GM21528 (cell line): ENCODE measurements around the gene RPS6KA6.

ENCODE experiments used
- ATAC-seq: cut with Tn5 transposase; IDR thresholded peaks from one replicate; pipeline ENCODE4 v1.9.1; 2021; ENCODE audit warnings: mild to moderate bottlenecking, moderate library complexity; ENCODE audit not compliant: unreplicated experiment, low FRiP score

RPS6KA6 gene

DNA sequence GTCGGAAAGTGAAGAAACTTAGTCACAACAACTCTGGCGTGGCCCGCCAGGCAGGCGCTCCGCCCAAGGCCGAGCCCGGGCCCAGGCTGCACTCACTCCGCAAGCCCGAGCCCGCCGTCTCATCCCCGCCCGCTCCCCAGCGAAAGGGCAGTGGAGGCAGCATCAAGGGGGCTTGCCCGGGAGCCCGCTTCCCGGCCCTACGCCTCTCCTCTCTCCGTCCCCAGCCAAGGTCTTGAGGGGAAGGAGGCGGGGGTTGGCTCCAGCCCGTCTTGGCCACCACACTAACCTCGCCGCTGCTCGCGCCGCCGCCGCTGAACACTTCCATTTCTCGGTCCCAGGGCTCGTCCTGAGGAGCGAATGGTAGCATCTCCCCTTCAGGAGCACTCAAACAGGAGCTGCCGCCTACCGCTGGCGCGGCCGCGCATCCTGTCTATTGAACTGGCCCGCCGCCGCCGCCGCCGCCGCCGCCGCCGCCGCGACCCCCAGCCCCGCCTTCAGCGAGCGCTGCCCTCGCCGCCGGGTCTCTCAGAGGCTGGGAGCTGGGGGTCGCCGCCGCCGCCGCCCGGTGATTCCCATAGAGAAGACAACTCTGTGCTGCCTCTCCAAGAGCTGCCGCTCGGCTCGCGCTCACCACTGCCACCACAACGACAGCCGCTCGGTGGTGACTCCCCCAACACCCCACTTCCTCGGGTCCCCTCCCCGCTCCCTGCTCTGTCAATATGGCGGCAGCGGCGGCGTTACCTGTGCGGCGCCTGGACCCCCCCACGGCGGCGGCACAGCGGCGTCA is at the start of gene RPS6KA6:
Gene RPS6KA6 (minus strand): TSS at position 667 of the 787 bp plus-strand sequence. CDS start 300 bp downstream, at position 367.
- ATAC-seq: peak; percentile 59

DNA sequence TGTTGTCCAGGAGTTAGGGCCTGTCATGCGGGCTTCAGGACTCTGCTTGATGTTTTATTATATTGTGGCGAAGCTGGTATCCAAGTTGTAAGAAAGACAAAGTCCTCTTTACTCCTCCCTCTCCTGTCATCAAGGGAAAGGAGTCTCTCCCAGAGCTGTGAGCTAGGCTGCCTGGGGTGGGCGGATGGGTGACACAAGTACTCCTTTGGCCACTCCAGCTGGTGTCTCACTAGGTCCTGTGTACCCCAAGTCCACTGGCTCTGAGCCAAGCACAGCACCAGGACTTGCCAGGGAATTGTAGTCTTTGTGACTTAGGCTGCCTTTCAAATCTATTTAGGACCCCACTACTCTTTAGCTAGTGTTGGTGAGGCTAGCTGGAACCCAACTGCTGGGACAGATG is 36.7 kb upstream of the RPS6KA6 start:
- no peak for ATAC-seq

DNA sequence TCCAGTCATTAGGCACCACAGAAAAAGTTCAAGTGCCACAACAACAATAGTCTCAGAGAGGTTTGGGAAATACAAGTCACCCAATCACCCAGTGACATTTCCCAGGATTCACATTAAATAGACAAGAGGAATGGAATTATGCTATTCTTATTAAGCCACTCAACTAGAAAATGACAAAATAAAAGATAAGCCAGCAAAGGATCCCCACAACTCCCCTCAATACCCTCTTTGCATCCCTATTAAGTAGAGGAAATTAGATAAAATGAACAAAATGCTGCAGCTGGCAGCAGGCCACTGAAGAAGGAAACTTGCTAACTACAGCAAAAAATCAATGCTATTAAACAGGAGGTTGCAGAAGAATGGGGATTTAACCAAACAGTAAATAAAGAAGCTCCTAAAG is 35.3 kb upstream of the RPS6KA6 start:
- no peak for ATAC-seq

DNA sequence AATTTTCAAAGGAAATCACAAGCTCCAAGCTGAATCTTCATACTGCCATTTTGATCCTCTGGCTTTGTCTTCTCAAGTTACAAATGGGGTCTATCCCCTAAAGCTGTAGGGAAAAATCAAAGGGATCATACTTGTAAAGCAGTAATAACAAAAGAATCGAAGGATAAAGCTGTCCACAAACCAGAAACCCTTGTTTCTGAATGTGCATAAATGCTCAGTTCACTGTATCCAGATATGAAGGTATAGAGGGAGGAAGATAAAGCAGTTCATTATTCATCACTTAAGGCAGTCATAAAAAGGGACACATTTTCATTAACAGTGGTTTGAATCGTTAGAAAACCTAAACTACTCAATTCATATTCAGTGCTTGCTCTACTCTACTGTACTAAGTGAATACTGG is 33.2 kb upstream of the RPS6KA6 start:
- no peak for ATAC-seq

DNA sequence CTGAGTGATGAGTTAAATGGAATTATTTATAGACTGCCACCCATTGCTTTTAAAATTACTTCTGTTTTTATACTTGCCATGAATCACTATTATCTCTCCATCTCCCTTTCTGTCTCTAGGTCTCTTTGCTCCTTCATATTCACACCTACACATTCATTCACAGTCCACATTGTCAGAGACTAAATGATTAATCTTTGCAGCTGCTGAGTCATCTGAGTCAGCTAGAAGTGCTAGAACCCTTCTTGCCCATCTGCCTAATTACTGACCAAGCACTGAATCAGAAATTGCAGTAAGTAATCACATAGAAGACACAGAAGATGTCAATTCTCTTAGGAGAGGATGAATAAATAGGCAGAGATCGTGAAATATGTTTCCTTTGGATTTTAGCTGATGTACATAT is 31.6 kb upstream of the RPS6KA6 start:
- no peak for ATAC-seq

DNA sequence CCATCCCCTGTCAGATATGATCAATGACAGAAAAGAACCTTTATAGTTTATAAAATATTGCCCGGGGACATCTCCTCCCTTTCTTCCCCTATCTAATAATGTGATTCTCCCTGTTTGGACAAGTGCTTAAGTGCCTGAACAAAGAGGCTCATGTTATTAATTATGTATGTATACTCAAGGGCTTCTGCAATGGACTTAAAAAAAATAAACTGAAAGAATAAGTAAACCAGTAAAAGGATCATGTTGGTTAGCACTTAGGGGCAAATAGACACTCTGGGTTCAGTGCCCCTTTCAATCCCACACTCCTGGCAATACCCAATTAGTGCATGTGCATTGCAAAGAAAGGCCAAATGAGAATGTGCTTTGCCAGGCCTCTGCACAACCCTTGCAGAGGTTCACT is 30.7 kb upstream of the RPS6KA6 start:
- ATAC-seq: no peak

DNA sequence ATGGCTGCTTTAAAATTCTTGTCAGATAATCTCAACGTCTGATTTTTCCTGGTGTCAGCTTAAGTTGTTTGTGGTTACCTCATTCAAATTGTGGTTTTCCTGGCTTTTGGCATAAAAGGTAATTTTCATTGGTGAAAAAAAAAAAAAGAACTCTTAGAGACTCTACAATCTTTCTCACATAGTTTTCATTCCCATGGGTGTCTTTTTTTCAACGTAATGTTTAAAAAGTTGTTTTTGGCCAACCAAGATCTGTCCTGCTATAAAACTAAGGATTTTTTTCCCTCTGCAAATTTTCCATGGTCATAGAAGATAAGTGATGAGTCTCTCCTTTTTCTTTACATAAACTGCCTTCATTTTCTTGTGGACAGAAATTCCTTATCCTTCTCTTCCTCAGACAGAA is 28.9 kb upstream of the RPS6KA6 start:
- no peak for ATAC-seq

DNA sequence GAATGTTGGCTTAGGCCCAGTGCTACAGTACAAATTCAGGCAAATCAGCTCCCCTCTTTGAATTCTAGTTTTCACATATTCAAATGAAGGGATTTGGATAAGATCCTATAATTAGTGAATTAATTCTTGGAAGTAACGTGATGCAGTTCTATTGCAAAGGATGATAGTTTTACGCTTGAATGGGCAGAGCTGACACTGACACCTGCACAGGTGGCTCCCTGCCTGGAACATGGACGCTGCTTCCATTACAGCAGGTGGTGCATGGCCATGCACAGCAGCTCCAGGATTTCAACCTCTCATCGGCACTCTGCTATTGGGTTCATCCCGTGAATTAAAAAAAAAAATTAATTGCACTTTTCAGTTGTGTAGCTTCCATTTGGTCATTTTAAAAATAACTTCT is 28.4 kb upstream of the RPS6KA6 start:
- ATAC-seq: no peak

DNA sequence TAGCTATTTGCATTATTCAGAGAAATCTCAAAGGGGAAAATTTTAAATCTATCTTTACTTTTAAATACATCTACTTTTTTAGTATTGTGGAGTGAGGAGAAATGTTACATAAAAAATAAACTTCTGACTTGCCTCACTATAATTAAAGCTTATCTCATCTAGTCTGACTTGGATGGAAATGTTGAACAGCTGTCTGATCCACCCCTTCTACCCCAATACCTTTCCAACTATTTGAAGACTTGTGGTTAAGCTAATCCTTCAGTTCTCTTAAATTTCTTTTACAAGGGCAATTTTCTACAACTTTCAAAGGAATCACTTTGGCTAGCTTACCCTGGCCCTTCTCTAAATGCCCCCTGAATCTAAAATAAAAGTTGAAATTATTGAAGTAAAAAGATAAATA is 17.3 kb upstream of the RPS6KA6 start:
- no peak for ATAC-seq

DNA sequence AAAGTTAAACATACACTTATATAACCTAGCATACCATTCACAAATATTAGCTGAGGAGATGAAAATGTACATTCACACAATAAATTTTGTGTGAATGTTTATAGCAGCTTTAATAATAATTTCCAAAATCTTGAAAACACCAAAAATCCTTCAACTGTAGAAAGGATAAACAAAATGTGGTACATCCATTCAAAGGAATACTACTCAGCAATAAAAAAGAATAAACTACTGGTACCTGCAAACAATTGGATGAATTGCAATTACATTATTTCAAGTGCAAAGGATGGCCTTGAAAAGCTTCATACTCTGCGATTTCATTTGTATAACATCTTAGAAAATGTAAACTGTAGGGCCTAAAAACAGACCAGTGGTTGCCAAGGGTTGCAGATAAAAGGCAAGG is 11.7 kb upstream of the RPS6KA6 start:
- no peak for ATAC-seq

DNA sequence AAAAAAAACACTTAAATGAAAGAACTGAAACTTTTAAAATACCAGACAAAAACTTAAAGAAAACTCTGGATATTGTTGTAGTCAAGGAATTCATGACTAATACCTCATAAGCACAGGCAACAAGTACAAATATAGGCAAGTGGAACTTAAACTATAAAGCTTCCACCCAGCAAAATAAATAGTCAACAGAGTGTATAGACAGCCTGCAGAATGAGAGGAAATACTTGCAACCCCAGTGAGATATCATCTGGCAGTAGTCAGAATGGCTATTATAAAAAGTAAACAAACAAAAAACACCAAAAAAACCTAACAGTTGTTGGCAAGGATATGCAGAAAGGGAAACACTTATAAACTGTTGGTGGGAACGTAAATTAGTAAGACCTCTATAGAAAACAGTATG is 9.6 kb upstream of the RPS6KA6 start:
- ATAC-seq: no peak

DNA sequence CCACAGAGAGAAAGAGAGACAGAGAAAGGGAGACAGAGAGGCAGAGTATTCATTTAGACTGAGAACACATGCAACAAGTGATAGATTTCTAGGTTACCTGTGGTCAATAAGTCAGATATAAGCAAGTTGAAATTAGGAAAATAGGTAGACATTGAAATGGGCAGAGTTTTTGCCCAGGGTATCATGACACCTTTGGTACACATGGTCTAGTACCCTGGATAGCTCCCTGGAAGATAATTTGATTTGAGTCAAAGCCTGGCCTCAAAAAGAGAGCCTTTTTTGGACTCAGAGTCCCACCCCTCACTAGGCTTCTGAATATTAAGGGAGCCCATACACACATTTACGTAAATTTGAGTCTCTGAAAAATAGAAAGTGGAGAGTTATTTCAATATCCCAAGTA is 4.0 kb upstream of the RPS6KA6 start:
- no peak for ATAC-seq

DNA sequence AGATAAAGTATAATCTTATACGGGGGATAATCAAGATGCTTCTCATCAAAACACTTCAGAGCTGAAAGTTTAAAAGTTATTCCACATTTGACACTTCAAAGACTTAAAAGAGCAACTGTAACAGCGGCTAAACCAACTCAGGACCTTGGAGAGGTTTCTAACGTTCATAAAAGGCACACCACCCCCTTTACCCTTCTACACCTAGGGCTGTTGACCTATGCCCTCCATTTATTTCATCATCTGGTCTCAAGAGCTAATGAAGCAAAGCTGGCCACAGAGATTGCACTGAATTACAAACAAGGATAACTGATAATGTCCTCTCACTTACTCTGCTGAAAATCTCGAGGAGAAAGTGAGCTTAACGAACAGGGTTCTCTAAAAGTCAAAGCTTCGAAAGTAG is 1.1 kb upstream of the RPS6KA6 start:
- no peak for ATAC-seq

DNA sequence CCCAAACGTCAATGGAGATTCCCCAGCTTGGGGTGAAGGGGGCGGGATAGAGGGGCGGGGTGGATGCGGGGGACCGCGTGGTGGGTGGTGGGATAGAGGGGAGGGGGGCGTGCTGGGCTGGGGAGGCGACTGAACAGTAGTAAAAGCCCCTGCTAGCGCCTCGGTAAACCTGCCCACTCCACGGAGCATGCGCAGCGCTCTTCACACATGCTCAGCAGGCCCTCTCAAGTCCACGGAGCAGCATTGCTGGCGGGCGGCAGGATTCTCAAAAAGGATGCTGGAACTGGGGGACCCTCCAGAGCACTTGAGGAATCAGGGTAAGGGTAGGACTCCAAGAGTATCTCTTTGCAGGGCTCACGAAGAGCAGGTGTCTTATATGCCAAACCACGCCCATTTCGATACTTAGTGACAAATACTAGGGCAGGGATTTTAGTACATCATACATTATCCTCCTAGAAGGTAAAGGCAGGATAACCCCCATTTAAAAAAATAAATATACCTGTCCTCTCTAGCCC is 378 bp upstream of the RPS6KA6 start:
- ATAC-seq: peak; percentile 43

DNA sequence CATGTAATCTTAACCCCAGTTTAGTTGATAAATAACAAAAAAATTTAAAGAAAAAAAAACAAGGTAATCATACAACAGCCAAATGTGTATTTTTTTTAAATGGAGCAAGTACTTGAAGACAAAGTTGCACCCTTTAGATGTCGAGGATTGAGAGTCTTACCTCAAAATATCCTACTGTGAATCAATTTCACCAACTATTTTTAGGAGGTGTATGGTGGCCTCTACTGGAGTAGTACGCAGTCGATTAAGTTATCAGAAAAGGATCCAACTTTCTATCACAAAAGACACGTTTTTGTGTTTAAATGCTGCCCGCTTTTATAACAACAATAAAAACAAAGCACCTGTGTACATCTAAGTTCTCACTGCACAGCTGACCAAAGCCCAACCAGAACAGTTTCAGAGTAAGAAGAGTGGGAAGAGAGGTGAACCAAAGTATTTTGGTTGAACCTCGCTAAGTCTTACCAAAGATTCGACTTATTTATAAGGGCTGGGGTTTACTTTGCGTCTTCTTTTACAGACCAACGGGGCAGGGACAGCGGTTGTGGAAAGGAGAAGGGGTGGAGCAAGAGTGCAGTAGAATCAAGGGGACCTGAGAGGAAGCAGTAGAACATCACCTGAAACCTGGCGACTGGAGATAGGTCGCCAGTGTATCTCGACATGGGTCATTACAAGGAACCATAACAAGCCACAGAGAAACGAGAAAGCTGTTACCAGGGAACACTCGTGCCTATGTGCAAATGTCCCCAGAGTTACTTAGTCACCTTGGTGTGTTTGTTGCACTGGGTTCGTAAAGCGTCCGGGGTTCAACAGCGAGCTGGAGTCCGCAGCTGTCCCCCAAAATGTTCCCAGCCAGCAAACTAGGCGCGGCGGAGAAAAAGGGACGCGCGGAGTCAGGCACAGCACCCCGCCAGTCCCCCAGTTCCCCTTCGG is 1.1 kb downstream of the RPS6KA6 start:
- ATAC-seq: peak; percentile 45

DNA sequence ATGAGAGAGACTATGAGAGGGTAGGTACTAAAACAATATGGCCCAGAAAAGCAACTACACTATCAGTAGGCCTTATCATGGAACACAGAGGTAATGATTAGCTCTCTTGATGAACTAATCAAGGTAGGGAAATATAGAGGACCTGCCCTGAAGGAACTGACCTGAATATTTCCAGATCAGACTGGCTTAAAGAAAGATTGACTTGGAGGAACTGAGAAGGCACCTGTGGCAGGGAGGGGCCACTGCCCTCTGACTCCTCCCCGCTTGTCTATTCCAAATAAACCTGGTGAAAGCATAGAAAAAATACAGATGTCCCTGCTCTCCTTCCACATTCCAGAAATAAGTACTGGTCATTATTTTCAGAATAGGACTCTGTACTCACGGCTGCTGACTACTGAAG is 5.5 kb downstream of the RPS6KA6 start:
- ATAC-seq: no peak

DNA sequence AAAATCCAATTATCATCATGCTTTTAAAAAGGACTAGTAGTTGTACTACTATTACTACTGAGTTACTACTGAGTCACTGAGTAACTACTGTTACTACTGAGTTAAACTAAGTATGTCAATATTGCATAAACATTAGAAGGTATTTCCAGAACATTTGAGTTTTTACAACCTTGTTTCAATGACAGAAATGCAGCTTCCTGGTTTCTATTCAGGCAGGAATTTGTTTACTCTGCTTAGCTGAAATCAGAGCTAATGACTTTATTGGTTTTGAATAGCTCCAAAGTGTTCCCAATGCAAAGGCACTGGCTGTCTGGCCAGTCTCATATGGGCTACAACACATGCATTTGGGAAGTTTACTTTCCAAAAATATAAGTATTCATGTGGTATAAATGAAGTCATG is 12.0 kb downstream of the RPS6KA6 start:
- ATAC-seq: no peak

DNA sequence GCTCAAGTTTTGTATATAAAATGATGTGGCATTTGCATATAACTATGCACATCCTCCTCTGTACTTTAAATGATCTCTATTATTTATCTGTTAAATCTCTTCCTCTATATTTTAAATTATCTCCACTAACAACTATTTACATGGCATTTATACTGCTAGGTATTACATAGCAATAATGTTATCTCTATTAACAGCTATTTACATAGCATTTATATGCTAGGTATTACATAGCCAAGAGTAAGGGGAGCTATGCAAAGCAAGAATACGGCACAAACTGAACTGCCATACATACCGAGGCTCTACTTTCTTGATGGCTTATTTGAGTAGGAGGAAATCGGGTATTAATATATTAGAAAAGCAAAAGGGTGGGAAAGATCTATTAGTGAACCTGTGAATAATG is 12.7 kb downstream of the RPS6KA6 start:
- ATAC-seq: no peak

DNA sequence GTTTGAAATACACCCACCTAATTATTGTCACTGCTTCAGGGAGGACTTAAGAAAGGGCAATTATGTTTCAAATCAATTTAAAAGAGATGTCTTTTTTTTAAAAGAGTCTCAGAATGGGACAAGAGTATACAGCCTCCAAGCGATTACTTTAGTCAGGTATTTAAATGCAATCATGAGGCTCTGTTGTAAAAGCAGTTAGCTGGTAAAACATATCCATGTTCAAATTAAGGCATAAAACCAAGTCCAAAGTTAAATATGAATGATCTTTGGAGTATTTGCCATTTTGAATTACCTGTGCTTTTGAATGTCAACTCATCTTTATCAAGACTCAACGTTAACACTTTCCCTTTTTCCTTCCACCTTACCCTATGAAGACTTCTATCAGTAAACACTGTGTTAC is 13.7 kb downstream of the RPS6KA6 start:
- ATAC-seq: no peak

DNA sequence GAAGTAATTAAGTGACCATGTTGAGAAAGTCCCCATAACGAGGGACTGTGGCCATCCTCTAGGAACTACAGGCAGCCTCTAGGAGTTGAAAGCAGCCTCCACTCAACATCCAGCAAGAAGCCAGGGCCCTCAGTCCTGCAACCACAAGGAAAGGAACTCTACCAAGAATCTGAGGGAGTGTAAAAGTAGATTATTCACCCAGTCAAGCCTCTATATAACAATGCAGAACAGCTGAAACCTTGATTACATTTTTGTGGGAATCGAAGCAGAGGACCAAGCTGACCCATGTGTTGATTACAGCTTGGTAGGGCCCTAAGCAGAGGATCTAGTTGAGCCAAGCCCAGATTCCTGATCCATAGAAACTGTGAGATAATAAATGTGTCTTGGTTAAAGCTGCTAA is 17.1 kb downstream of the RPS6KA6 start:
- ATAC-seq: no peak

DNA sequence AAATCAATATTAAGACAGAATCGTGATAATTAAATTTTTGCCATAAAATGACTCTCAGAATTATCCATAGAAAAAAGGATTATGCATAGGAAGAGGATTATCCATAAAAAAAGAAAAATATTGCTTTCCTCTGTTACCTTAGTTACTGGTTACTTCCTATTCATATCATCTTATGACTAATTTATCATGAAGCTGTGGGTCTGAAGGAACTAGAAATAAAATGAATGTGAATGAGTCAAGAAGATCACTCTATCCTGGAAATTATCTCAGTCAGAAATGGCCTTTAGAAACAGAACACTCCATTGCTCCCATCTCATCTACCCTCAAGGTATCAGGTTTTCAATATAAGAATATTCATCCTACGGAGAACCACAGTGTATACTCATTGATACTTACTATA is 19.4 kb downstream of the RPS6KA6 start:
- ATAC-seq: no peak
